Left ventricle myocardium inferior (tissue), 1 donor: ENCODE data around the gene AKAP13. TPM values are rescaled to one million over a fixed set of nuclear protein-coding genes. Genes with fewer than 3 reads are reported as not detected.
"Not testable (repeated sequence)": the region's sequence is repeated elsewhere in the genome, so short reads cannot be mapped to it uniquely, and the experiment has no call there.

Source experiments
- DNase-seq: peaks from one replicate; pipeline ENCODE4 v3.0.0-alpha.2; 2020
- H3K27ac ChIP-seq: fragments of 200-600 bp; replicated peaks from 2 replicates; pipeline ENCODE4 v1.8.0; 2021
- H3K27me3 ChIP-seq: fragments of 200-600 bp; 2 replicates; pipeline ENCODE4 v1.8.0; 2021; ENCODE audit warnings: low read depth
- H3K36me3 ChIP-seq: fragments of 200-600 bp; 2 replicates; pipeline ENCODE4 v1.8.0; 2021
- H3K4me1 ChIP-seq: fragments of 200-600 bp; 2 replicates; pipeline ENCODE4 v1.8.0; 2021
- H3K4me3 ChIP-seq: fragments of 200-600 bp; 2 replicates; pipeline ENCODE4 v1.8.0; 2021; ENCODE audit warnings: mild to moderate bottlenecking, moderate library complexity
- H3K9me3 ChIP-seq: fragments of 200-600 bp; replicated peaks from 2 replicates; pipeline ENCODE4 v1.8.0; 2021
- intact Hi-C: fragments of 100-400 bp; cut with micrococcal nuclease; formaldehyde crosslinking; loops from one replicate; pipeline ENCODE4 v1.11.0; 2022
- total RNA-seq: library from RNA; stranded (reverse); fragmentation: NEBNext Ultra II Directional; extraction: Animal tissue kit (Norgen Biotek cat#: 25700); gene quantifications from one replicate; pipeline ENCODE4 v1.2.1, GENCODE V29; 2021
- TF ChIP-seq, protein P1 (sequence below): fragments of 200-600 bp; IDR thresholded peaks from 2 replicates; pipeline ENCODE4 v1.8.0; 2021; ENCODE audit warnings: antibody characterized with exemption, mild to moderate bottlenecking, borderline replicate concordance
- donor health status: DM: no; HTN: yes; CAD: no; lungs with severe emphysema.

Gene AKAP13
- total RNA-seq, 1 donor from 2014 or later: 331 TPM

GRCh38 chr15:85649372-85649771 is 269.0 kb downstream of the AKAP13 start:
- H3K27me3 ChIP-seq: no peaks in the 10 kb centered on the region
- peak overlapping the region; percentile 73 for H3K27ac ChIP-seq
- DNase-seq: no peak
- TF ChIP-seq, protein P1, sequence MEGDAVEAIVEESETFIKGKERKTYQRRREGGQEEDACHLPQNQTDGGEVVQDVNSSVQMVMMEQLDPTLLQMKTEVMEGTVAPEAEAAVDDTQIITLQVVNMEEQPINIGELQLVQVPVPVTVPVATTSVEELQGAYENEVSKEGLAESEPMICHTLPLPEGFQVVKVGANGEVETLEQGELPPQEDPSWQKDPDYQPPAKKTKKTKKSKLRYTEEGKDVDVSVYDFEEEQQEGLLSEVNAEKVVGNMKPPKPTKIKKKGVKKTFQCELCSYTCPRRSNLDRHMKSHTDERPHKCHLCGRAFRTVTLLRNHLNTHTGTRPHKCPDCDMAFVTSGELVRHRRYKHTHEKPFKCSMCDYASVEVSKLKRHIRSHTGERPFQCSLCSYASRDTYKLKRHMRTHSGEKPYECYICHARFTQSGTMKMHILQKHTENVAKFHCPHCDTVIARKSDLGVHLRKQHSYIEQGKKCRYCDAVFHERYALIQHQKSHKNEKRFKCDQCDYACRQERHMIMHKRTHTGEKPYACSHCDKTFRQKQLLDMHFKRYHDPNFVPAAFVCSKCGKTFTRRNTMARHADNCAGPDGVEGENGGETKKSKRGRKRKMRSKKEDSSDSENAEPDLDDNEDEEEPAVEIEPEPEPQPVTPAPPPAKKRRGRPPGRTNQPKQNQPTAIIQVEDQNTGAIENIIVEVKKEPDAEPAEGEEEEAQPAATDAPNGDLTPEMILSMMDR: no peak
- H3K36me3 ChIP-seq: peaks cover 34% of the 10 kb centered on the region
- no peaks in the 10 kb centered on the region for H3K9me3 ChIP-seq
- intact Hi-C loops: no loop called here
- peaks cover 93% of the 10 kb centered on the region for H3K4me1 ChIP-seq
- H3K4me3 ChIP-seq: no peak overlapping the region

- DNase-seq: no peak
- Histone ChIP-seq H3K4me1 (peaks cover 86% of the 10 kb centered on the region), H3K36me3 (peaks cover 44% of the 10 kb centered on the region), H3K9me3 (no peaks in the 10 kb centered on the region), H3K27ac (peak overlapping the region; percentile 73), H3K4me3 (no peak overlapping the region), H3K27me3 (no peaks in the 10 kb centered on the region)
- intact Hi-C loops: no loop called here
- TF ChIP-seq, protein P1: no peak
Observed at GRCh38 chr15:85651548-85651947, 271.1 kb downstream of the AKAP13 start.

DNA sequence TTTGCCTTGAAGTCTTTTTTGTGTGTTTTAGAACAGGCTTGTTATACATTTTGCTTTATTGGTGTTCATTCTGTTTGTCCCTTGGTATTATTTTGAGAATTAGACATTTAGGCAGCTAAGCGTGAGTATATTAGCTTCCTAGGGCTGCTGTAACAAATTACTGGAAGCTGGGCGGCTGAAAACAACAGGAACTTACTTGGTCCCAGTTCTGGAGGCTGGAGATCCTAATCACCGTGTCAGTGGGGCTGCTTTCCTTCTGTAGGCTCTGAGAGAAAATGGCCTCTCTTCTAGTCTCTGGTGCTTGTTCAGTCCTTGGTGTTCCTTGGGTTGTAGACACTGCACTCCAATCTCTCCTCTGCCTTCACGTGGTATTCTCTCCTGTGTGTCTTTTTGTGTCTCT is 272.1 kb downstream of the AKAP13 start:
- H3K27ac ChIP-seq: peak overlapping the region; percentile 73
- H3K36me3 ChIP-seq: peaks cover 44% of the 10 kb centered on the region
- H3K4me3 ChIP-seq: no peak overlapping the region
- DNase-seq: no peak
- TF ChIP-seq, protein P1: no peak
- no peaks in the 10 kb centered on the region for H3K9me3 ChIP-seq
- peaks cover 83% of the 10 kb centered on the region for H3K4me1 ChIP-seq
- H3K27me3 ChIP-seq: no peaks in the 10 kb centered on the region
- intact Hi-C loops: no loop called here

- Histone ChIP-seq H3K27me3 (no peaks in the 10 kb centered on the region), H3K27ac (no peak overlapping the region), H3K36me3 (peaks cover 67% of the 10 kb centered on the region), H3K9me3 (no peaks in the 10 kb centered on the region), H3K4me3 (no peak overlapping the region), H3K4me1 (peaks cover 61% of the 10 kb centered on the region)
- TF ChIP-seq, protein P1: no peak
- intact Hi-C loops: no loop called here
- DNase-seq: no peak
Observed at GRCh38 chr15:85657132-85657531, 276.7 kb downstream of the AKAP13 start.

- no peak for DNase-seq
- Histone ChIP-seq H3K9me3 (no peaks in the 10 kb centered on the region), H3K4me3 (no peak overlapping the region), H3K4me1 (peaks cover 45% of the 10 kb centered on the region), H3K27ac (peak overlapping the region; percentile 36), H3K27me3 (no peaks in the 10 kb centered on the region), H3K36me3 (peaks cover 72% of the 10 kb centered on the region)
- TF ChIP-seq, protein P1: no peak
- intact Hi-C loops: no loop called here
Observed at GRCh38 chr15:85658816-85659215, 278.4 kb downstream of the AKAP13 start.

GRCh38 chr15:85661859-85662258 is 281.5 kb downstream of the AKAP13 start:
- Histone ChIP-seq H3K36me3 (peaks cover 70% of the 10 kb centered on the region), H3K4me3 (no peak overlapping the region), H3K27ac (no peak overlapping the region), H3K9me3 (no peaks in the 10 kb centered on the region), H3K4me1 (peaks cover 36% of the 10 kb centered on the region), H3K27me3 (no peaks in the 10 kb centered on the region)
- intact Hi-C loops: no loop called here
- no peak for DNase-seq
- TF ChIP-seq, protein P1: no peak

GRCh38 chr15:85665677-85666076 is 285.3 kb downstream of the AKAP13 start:
- H3K27ac ChIP-seq, intact Hi-C loops, H3K27me3 ChIP-seq, H3K9me3 ChIP-seq, H3K4me3 ChIP-seq, DNase-seq: not testable (repeated sequence)
- Histone ChIP-seq H3K36me3 (peaks cover 73% of the 10 kb centered on the region), H3K4me1 (peaks cover 45% of the 10 kb centered on the region)
